ENCODE measurements around the gene EPN3. TPM values are rescaled to one million over a fixed set of nuclear protein-coding genes. Genes with fewer than 3 reads are reported as not detected.

The EPN3 gene
- total and polyA plus RNA-seq, 5 experiments from 2014 or later, result not detected

- H3K36me3 Mint-ChIP-seq, result peaks cover 0 to 5% (median 5%) of the 10 kb centered on the region in 3 donors
- ATAC-seq (peak; percentile 16 to 18), DNase-seq (peak in 1 of 10 donors; percentile 23)
- no peak overlapping the region for H3K27ac Mint-ChIP-seq
- peak overlapping the region; percentile 76 to 93 (median 83) for H3K4me3 Mint-ChIP-seq
- peaks cover 11 to 41% (median 25%) of the 10 kb centered on the region in 4 donors for H3K4me1 Mint-ChIP-seq
- peaks cover 12 to 57% (median 30%) of the 10 kb centered on the region in 5 donors for H3K27me3 Mint-ChIP-seq
- POLR2A ChIA-PET, result interaction anchor here (1.1 to 1.2 kb wide), 2 partner anchors 14 to 307 kb away, joined by 3 read pairs; no protein-coding TSS in a partner anchor
- H3K9me3 Mint-ChIP-seq, result no peaks in the 10 kb centered on the region
These were observed 27.2 kb downstream of the EPN3 start for GRCh38 chr17:50559674-50560184.

- Mint-ChIP-seq H3K4me3 (peak within 1 kb of the TSS; percentile 76 to 93 (median 83)), H3K4me1 (peaks cover 11 to 47% (median 26%) of the 10 kb centered on the region in 4 donors), H3K9me3 (no peaks in the 10 kb centered on the region), H3K36me3 (peaks cover 0 to 4% (median 4%) of the 10 kb centered on the region in 3 donors), H3K27me3 (peaks cover 14 to 62% (median 35%) of the 10 kb centered on the region in 5 donors), H3K27ac (peak within 1 kb of the TSS in 1 of 10 donors; percentile 41)
- DNase-seq, result peak; percentile 76 to 88 (median 82)
- ATAC-seq, result peak; percentile 86 to 87
- POLR2A ChIA-PET, result interaction anchor here (1.1 to 1.2 kb wide), 3 partner anchors 15 to 306 kb away, joined by 3 to 5 read pairs (median 3); no protein-coding TSS in a partner anchor
These were observed 27.8 kb downstream of the EPN3 start, which contains the start of gene CACNA1G for GRCh38 chr17:50560185-50560824. CACNA1G (plus strand) TSS chr17:50560715; CDS start chr17:50561460, 745 bp downstream.

- H3K36me3 Mint-ChIP-seq, result no peaks in the 10 kb centered on the region
- H3K27ac Mint-ChIP-seq, result no peak overlapping the region
- peaks cover 14 to 55% (median 30%) of the 10 kb centered on the region in 4 donors for H3K4me1 Mint-ChIP-seq
- peak in 2 of 10 donors; percentile 21 to 25 for DNase-seq
- H3K4me3 Mint-ChIP-seq, result peak overlapping the region in 6 of 10 donors; percentile 31 to 83 (median 52)
- POLR2A ChIA-PET, result interaction anchor here (0.7 to 1.2 kb wide), 3 partner anchors 9 to 20 kb away, joined by 3 to 5 read pairs (median 3); no protein-coding TSS in a partner anchor
- ATAC-seq, result peak; percentile 11 to 14
- H3K9me3 Mint-ChIP-seq, result no peaks in the 10 kb centered on the region
- H3K27me3 Mint-ChIP-seq, result peaks cover 15 to 71% (median 42%) of the 10 kb centered on the region in 5 donors
These were observed 28.6 kb downstream of the EPN3 start for GRCh38 chr17:50560931-50561745.

GRCh38 chr17:50561746-50562141 is 29.2 kb downstream of the EPN3 start:
- POLR2A ChIA-PET, result interaction anchor here (0.7 to 1.2 kb wide), 3 partner anchors 10 to 20 kb away, joined by 3 to 5 read pairs (median 3); no protein-coding TSS in a partner anchor
- H3K27me3 Mint-ChIP-seq, result peaks cover 20 to 77% (median 48%) of the 10 kb centered on the region in 5 donors
- DNase-seq, result no peak
- H3K27ac Mint-ChIP-seq, result no peak overlapping the region
- no peaks in the 10 kb centered on the region for H3K9me3 Mint-ChIP-seq
- peak overlapping the region in 7 of 10 donors; percentile 23 to 75 (median 56) for H3K4me3 Mint-ChIP-seq
- ATAC-seq, result no peak
- H3K36me3 Mint-ChIP-seq, result no peaks in the 10 kb centered on the region
- H3K4me1 Mint-ChIP-seq, result peaks cover 14 to 56% (median 31%) of the 10 kb centered on the region in 4 donors

- Mint-ChIP-seq H3K4me1 (peaks cover 14 to 56% (median 31%) of the 10 kb centered on the region in 4 donors), H3K36me3 (no peaks in the 10 kb centered on the region), H3K9me3 (no peaks in the 10 kb centered on the region), H3K27me3 (peaks cover 22 to 84% (median 55%) of the 10 kb centered on the region in 5 donors), H3K27ac (peak overlapping the region in 4 of 10 donors; percentile 15 to 90 (median 52)), H3K4me3 (peak overlapping the region; percentile 52 to 83 (median 68))
- POLR2A ChIA-PET, result interaction anchor here (0.7 to 0.9 kb wide), 3 partner anchors 10 to 13 kb away, joined by 3 read pairs; no protein-coding TSS in a partner anchor
- peak in 9 of 10 donors; percentile 26 to 73 (median 40) for DNase-seq
- peak; percentile 5 to 17 for ATAC-seq
These were observed 29.9 kb downstream of the EPN3 start for GRCh38 chr17:50562242-50563091.

DNA sequence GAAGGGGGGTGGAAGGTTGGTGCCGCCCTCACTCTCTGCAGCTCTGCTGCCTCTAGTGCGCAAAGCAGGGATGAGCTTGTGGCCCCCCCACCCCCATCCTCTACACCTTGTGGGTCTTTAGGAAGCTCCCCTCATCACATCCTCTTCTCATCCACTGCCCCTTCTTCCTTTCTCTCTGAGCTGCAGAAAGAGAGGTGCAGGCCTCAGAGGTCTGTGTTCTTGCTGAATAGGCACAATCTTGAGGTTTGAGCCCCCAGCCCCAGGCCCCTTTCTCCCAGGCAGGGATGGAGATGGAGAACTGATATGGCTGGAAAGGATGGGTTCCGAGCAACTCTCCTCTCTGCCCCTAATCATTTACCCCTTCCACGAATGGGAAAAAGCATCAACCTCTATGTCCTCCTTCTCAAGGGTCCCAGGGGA is 30.6 kb downstream of the EPN3 start:
- Mint-ChIP-seq H3K4me1 (peaks cover 14 to 56% (median 31%) of the 10 kb centered on the region in 4 donors), H3K4me3 (peak overlapping the region in 2 of 10 donors; percentile 37 to 55), H3K9me3 (no peaks in the 10 kb centered on the region), H3K27ac (no peak overlapping the region), H3K27me3 (peaks cover 25 to 87% (median 62%) of the 10 kb centered on the region in 5 donors), H3K36me3 (no peaks in the 10 kb centered on the region)
- ATAC-seq, result peak in 1 of 2 donors; percentile 22
- peak in 1 of 10 donors; percentile 21 for DNase-seq
- POLR2A ChIA-PET, result interaction anchor here (0.7 kb wide), 1 partner anchor 14 kb away, joined by 3 read pairs; no protein-coding TSS in a partner anchor

- POLR2A ChIA-PET, result no interaction called here
- Mint-ChIP-seq H3K27ac (peak overlapping the region in 4 of 10 donors; percentile 18 to 76 (median 46)), H3K27me3 (peaks cover 22 to 73% (median 55%) of the 10 kb centered on the region in 5 donors), H3K4me1 (peaks cover 10 to 38% (median 17%) of the 10 kb centered on the region in 4 donors), H3K4me3 (peak overlapping the region in 4 of 10 donors; percentile 10 to 63 (median 26)), H3K9me3 (no peaks in the 10 kb centered on the region), H3K36me3 (no peaks in the 10 kb centered on the region)
- ATAC-seq, result no peak
- DNase-seq, result peak in 1 of 10 donors; percentile 34
These were observed 32.4 kb downstream of the EPN3 start for GRCh38 chr17:50564916-50565315.

- H3K9me3 Mint-ChIP-seq, result no peaks in the 10 kb centered on the region
These were observed 33.1 kb downstream of the EPN3 start for GRCh38 chr17:50565402-50566350.

GRCh38 chr17:50566886-50567285 is 34.4 kb downstream of the EPN3 start:
- ATAC-seq (no peak), DNase-seq (no peak)
- peaks cover 12 to 32% (median 14%) of the 10 kb centered on the region in 4 donors for H3K4me1 Mint-ChIP-seq
- no peaks in the 10 kb centered on the region for H3K9me3 Mint-ChIP-seq
- no peaks in the 10 kb centered on the region for H3K36me3 Mint-ChIP-seq
- H3K27me3 Mint-ChIP-seq, result peaks cover 25 to 81% (median 63%) of the 10 kb centered on the region in 5 donors
- no peak overlapping the region for H3K4me3 Mint-ChIP-seq
- POLR2A ChIA-PET, result no interaction called here
- peak overlapping the region in 2 of 10 donors; percentile 60 to 76 for H3K27ac Mint-ChIP-seq

More at GRCh38 chr17:50565402-50566350, 33.1 kb downstream of the EPN3 start:
- Mint-ChIP-seq H3K27ac (peak overlapping the region in 7 of 10 donors; percentile 56 to 82 (median 75)), H3K4me3 (peak overlapping the region in 4 of 10 donors; percentile 4 to 63 (median 34)), H3K36me3 (no peaks in the 10 kb centered on the region), H3K4me1 (peaks cover 9 to 33% (median 14%) of the 10 kb centered on the region in 4 donors), H3K27me3 (peaks cover 22 to 70% (median 56%) of the 10 kb centered on the region in 5 donors)
- DNase-seq, result peak in 4 of 10 donors; percentile 30 to 48 (median 32)
- ATAC-seq, result peak; percentile 35 to 52
- POLR2A ChIA-PET, result no interaction called here

DNA sequence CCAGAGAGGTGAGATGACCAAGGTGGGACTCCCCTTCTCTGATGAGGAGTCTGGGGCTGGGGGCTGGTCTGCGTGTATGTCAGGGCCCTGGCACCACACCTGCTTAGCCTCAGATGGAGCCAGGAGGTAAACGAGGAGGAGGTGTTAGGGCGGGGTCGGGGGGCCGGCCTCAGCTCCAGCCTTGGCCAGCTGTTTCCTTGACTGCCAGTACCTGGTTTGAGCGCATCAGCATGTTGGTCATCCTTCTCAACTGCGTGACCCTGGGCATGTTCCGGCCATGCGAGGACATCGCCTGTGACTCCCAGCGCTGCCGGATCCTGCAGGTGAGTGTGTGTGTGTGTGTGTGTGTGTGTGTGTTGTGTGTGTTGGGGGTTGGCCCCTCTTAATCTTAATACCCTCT is 36.1 kb downstream of the EPN3 start:
- H3K27me3 Mint-ChIP-seq, result peaks cover 21 to 72% (median 57%) of the 10 kb centered on the region in 5 donors
- no peaks in the 10 kb centered on the region for H3K9me3 Mint-ChIP-seq
- ATAC-seq, result no peak
- no peak overlapping the region for H3K4me3 Mint-ChIP-seq
- H3K27ac Mint-ChIP-seq, result no peak overlapping the region
- DNase-seq, result no peak
- POLR2A ChIA-PET, result no interaction called here
- peaks cover 4 to 23% (median 7%) of the 10 kb centered on the region in 4 donors for H3K4me1 Mint-ChIP-seq
- no peaks in the 10 kb centered on the region for H3K36me3 Mint-ChIP-seq
